GM19239 (cell line): ENCODE measurements around the gene RYR1.
A peak's percentile ranks its signal among the peaks of the same experiment; 100 is the strongest.
"Not testable (repeated sequence)": the region's sequence is repeated elsewhere in the genome, so short reads cannot be mapped to it uniquely, and the experiment has no call there.

Experiments
- DNase-seq: peaks from one replicate; pipeline ENCODE4 v3.0.0; 2011; ENCODE audit warnings: low spot score; ENCODE audit not compliant: insufficient read length
- FAIRE-seq: peaks from 2 replicates; lab custom pipeline; 2011; peaks lifted over from hg19 to GRCh38; lab: Jason Lieb, UNC

Gene RYR1

GRCh38 chr19:38624822-38625221 lies 191.3 kb downstream of the RYR1 start:
- no peak for FAIRE-seq
- no peak for DNase-seq

GRCh38 chr19:38626401-38626800 lies 192.9 kb downstream of the RYR1 start:
- DNase-seq (no peak), FAIRE-seq (no peak)

- no peak for FAIRE-seq
- DNase-seq, result no peak
Measured at GRCh38 chr19:38629568-38629967, 196.1 kb downstream of the RYR1 start.

GRCh38 chr19:38631301-38631700 lies 197.8 kb downstream of the RYR1 start:
- DNase-seq, FAIRE-seq: not testable (repeated sequence)

- not testable (repeated sequence) for DNase-seq, FAIRE-seq
Measured at GRCh38 chr19:38631811-38632475, 198.5 kb downstream of the RYR1 start.

- DNase-seq (no peak), FAIRE-seq (no peak)
Measured at GRCh38 chr19:38632476-38633213, 199.2 kb downstream of the RYR1 start.

- FAIRE-seq, result no peak
- peak; percentile 69 for DNase-seq
Measured at GRCh38 chr19:38634757-38635482, 201.4 kb downstream of the RYR1 start.

GRCh38 chr19:38635483-38636399 lies 202.2 kb downstream of the RYR1 start:
- DNase-seq (no peak), FAIRE-seq (no peak)
